ENCODE measurements around the gene ARPC1B. TPM values are rescaled to one million over a fixed set of nuclear protein-coding genes. Genes with fewer than 3 reads are reported as not detected.

ARPC1B gene
- total RNA-seq, 1 experiment from 2014 or later: 381 TPM

DNA sequence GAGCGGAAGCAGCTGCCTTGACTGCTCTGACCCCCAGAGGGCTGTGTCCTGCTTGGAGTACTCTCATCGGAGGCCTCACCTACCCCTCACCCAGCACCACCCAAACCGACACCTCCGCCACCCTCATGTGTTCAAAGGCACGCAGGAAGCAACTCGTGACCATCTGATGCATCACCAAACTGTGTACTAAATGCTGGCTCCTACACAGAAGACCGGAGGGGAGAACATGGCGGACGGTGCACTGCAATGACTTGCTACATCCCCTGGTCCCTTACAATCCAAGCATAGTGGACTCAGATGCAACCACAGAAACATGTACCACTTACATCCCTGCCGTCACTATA is 30.4 kb downstream of the ARPC1B start:
- POLR2A ChIA-PET (ENCODE audit: unreplicated experiment): no interaction called here
- intact Hi-C loops (cut with micrococcal nuclease): loop anchor here (5.0 kb wide), 1 partner anchor 677 kb away; the partner anchor contains the start of gene ZNF3

GRCh38 chr7:99406557-99406956 is 32.0 kb downstream of the ARPC1B start:
- Histone ChIP-seq H3K9ac (ENCODE audit: low read length) (peak overlapping the region; percentile 98), H3K27ac (ENCODE audit: low read length) (no peak overlapping the region), H3K4me2 (ENCODE audit: low read length) (peak overlapping the region; percentile 91), H3K4me3 (ENCODE audit: low read length) (peak overlapping the region; percentile 90), H4K20me1 (ENCODE audit: low read length) (peaks cover 28% of the 10 kb centered on the region), H2AFZ (ENCODE audit: low read length) (no peak overlapping the region), H3K79me2 (ENCODE audit: low read length) (peaks cover 73% of the 10 kb centered on the region), H3K9me3 (ENCODE audit: low read length) (no peaks in the 10 kb centered on the region), H3F3A (ENCODE audit: low read length, unreplicated experiment) (no peaks in the 10 kb centered on the region), H3K4me1 (ENCODE audit: insufficient read depth, low read length) (peaks cover 22% of the 10 kb centered on the region), H3K36me3 (ENCODE audit: low read depth, low read length) (peaks cover 34% of the 10 kb centered on the region), H3K27me3 (ENCODE audit: low read length) (no peaks in the 10 kb centered on the region), H3K9me2 (replicated peaks; ENCODE audit: low read length) (no peaks in the 10 kb centered on the region)
- ChIA-PET CTCF (no interaction called here), POLR2A (ENCODE audit: unreplicated experiment) (no interaction called here)
- TF ChIP-seq, protein P1, sequence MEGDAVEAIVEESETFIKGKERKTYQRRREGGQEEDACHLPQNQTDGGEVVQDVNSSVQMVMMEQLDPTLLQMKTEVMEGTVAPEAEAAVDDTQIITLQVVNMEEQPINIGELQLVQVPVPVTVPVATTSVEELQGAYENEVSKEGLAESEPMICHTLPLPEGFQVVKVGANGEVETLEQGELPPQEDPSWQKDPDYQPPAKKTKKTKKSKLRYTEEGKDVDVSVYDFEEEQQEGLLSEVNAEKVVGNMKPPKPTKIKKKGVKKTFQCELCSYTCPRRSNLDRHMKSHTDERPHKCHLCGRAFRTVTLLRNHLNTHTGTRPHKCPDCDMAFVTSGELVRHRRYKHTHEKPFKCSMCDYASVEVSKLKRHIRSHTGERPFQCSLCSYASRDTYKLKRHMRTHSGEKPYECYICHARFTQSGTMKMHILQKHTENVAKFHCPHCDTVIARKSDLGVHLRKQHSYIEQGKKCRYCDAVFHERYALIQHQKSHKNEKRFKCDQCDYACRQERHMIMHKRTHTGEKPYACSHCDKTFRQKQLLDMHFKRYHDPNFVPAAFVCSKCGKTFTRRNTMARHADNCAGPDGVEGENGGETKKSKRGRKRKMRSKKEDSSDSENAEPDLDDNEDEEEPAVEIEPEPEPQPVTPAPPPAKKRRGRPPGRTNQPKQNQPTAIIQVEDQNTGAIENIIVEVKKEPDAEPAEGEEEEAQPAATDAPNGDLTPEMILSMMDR (conservative IDR thresholded peaks at IDR 0.05; ENCODE audit: low read depth, low read length): no peak
- TF ChIP-seq EZH2 (IDR thresholded peaks at IDR 0.05; ENCODE audit: low read length, unreplicated experiment) (no peak), EZH2phosphoT487 (IDR thresholded peaks at IDR 0.05; ENCODE audit: borderline replicate concordance, low read length) (no peak)
- no TSS peak for BruUV-seq (replicated peaks)
- intact Hi-C loops (cut with micrococcal nuclease): loop anchor here (5.0 kb wide), 1 partner anchor 676 kb away; the partner anchor contains the start of gene ZNF3
- DNase-seq (no peak), ATAC-seq (no peak)

More for the DNA sequence above, 30.4 kb downstream of the ARPC1B start:
- peaks cover 61% of the 10 kb centered on the region for H3K79me2 ChIP-seq (ENCODE audit: low read length)
- H3K9ac ChIP-seq (ENCODE audit: low read length): no peak overlapping the region
- H3K9me2 ChIP-seq (replicated peaks; ENCODE audit: low read length): no peaks in the 10 kb centered on the region
- H4K20me1 ChIP-seq (ENCODE audit: low read length): peaks cover 26% of the 10 kb centered on the region
- H3K27ac ChIP-seq (ENCODE audit: low read length): no peak overlapping the region
- H3K36me3 ChIP-seq (ENCODE audit: low read depth, low read length): peaks cover 33% of the 10 kb centered on the region
- ATAC-seq (no peak), DNase-seq (no peak)
- BruUV-seq (replicated peaks): no TSS peak
- TF ChIP-seq, protein P1 (conservative IDR thresholded peaks at IDR 0.05; ENCODE audit: low read depth, low read length): no peak
- TF ChIP-seq EZH2phosphoT487 (IDR thresholded peaks at IDR 0.05; ENCODE audit: borderline replicate concordance, low read length): no peak
- TF ChIP-seq EZH2 (IDR thresholded peaks at IDR 0.05; ENCODE audit: low read length, unreplicated experiment): no peak
- no peaks in the 10 kb centered on the region for H3F3A ChIP-seq (ENCODE audit: low read length, unreplicated experiment)
- no peak overlapping the region for H3K4me2 ChIP-seq (ENCODE audit: low read length)
- H3K27me3 ChIP-seq (ENCODE audit: low read length): no peaks in the 10 kb centered on the region
- H3K4me1 ChIP-seq (ENCODE audit: insufficient read depth, low read length): peaks cover 16% of the 10 kb centered on the region
- no peak overlapping the region for H3K4me3 ChIP-seq (ENCODE audit: low read length)
- H3K9me3 ChIP-seq (ENCODE audit: low read length): no peaks in the 10 kb centered on the region
- no peak overlapping the region for H2AFZ ChIP-seq (ENCODE audit: low read length)
- CTCF ChIA-PET: no interaction called here

GRCh38 chr7:99407872-99408378 is 33.4 kb downstream of the ARPC1B start:
- peaks cover 73% of the 10 kb centered on the region for H3K79me2 ChIP-seq (ENCODE audit: low read length)
- ChIA-PET POLR2A (ENCODE audit: unreplicated experiment) (no interaction called here), CTCF (interaction anchor here (0.7 kb wide), 1 partner anchor 116 kb away, joined by 3 read pairs; no protein-coding TSS in a partner anchor)
- ATAC-seq (peak; percentile 42), DNase-seq (peak; percentile 53)
- H3K27me3 ChIP-seq (ENCODE audit: low read length): no peaks in the 10 kb centered on the region
- intact Hi-C loops (cut with micrococcal nuclease): loop anchor here (2.0 to 5.0 kb wide), 2 partner anchors 31 to 674 kb away; partner anchors contain the start of genes CPSF4, PTCD1 and ZNF3
- BruUV-seq (replicated peaks): no TSS peak
- peaks cover 38% of the 10 kb centered on the region for H3K36me3 ChIP-seq (ENCODE audit: low read depth, low read length)
- H3F3A ChIP-seq (ENCODE audit: low read length, unreplicated experiment): no peaks in the 10 kb centered on the region
- peak overlapping the region; percentile 86 for H2AFZ ChIP-seq (ENCODE audit: low read length)
- no peak for TF ChIP-seq EZH2 (IDR thresholded peaks at IDR 0.05; ENCODE audit: low read length, unreplicated experiment)
- no peak for TF ChIP-seq EZH2phosphoT487 (IDR thresholded peaks at IDR 0.05; ENCODE audit: borderline replicate concordance, low read length)
- H3K9ac ChIP-seq (ENCODE audit: low read length): peak overlapping the region; percentile 98
- peaks cover 22% of the 10 kb centered on the region for H3K4me1 ChIP-seq (ENCODE audit: insufficient read depth, low read length)
- no peaks in the 10 kb centered on the region for H3K9me3 ChIP-seq (ENCODE audit: low read length)
- H3K9me2 ChIP-seq (replicated peaks; ENCODE audit: low read length): no peaks in the 10 kb centered on the region
- H4K20me1 ChIP-seq (ENCODE audit: low read length): peaks cover 28% of the 10 kb centered on the region
- peak overlapping the region; percentile 96 for H3K27ac ChIP-seq (ENCODE audit: low read length)
- H3K4me2 ChIP-seq (ENCODE audit: low read length): peak overlapping the region; percentile 91
- peak overlapping the region; percentile 90 for H3K4me3 ChIP-seq (ENCODE audit: low read length)
